GM19240 (cell line): Measurements from ENCODE around the gene WIPI1.
"Not testable (repeated sequence)": the region's sequence is repeated elsewhere in the genome, so short reads cannot be mapped to it uniquely, and the experiment has no call there.

Source experiments
- DNase-seq: peaks from one replicate; pipeline ENCODE4 v3.0.0; 2011; ENCODE audit warnings: low spot score; ENCODE audit not compliant: insufficient read length

The WIPI1 gene

GRCh38 chr17:68418876-68419275, 38.4 kb downstream of the WIPI1 start:
- DNase-seq, result no peak

GRCh38 chr17:68417317-68417716, 40.0 kb downstream of the WIPI1 start:
- no peak for DNase-seq

GRCh38 chr17:68414901-68415300, 42.4 kb downstream of the WIPI1 start:
- not testable (repeated sequence) for DNase-seq

GRCh38 chr17:68413597-68414560, 43.4 kb downstream of the WIPI1 start:
- DNase-seq, result not testable (repeated sequence)

GRCh38 chr17:68407656-68408055, 49.6 kb downstream of the WIPI1 start:
- not testable (repeated sequence) for DNase-seq

- not testable (repeated sequence) for DNase-seq
Observed at GRCh38 chr17:68403837-68404236, 53.5 kb downstream of the WIPI1 start.

- no peak for DNase-seq
Observed at GRCh38 chr17:68403122-68403521, 54.2 kb downstream of the WIPI1 start.

GRCh38 chr17:68401288-68401687, 56.0 kb downstream of the WIPI1 start:
- no peak for DNase-seq

- DNase-seq, result no peak
Observed at GRCh38 chr17:68400404-68400735, 56.9 kb downstream of the WIPI1 start.

- DNase-seq, result no peak
Observed at GRCh38 chr17:68399638-68400403, 57.5 kb downstream of the WIPI1 start.

- DNase-seq, result peak; percentile 85
Observed at GRCh38 chr17:68398691-68399637, 58.3 kb downstream of the WIPI1 start.

GRCh38 chr17:68397108-68397536, 60.2 kb downstream of the WIPI1 start:
- no peak for DNase-seq

GRCh38 chr17:68396226-68397107, 60.8 kb downstream of the WIPI1 start:
- DNase-seq, result no peak

- DNase-seq, result no peak
Observed at GRCh38 chr17:68394608-68395331, 62.5 kb downstream of the WIPI1 start.

- DNase-seq, result no peak
Observed at GRCh38 chr17:68391561-68392268, 65.6 kb downstream of the WIPI1 start.

GRCh38 chr17:68390888-68391545, 66.3 kb downstream of the WIPI1 start:
- no peak for DNase-seq

- DNase-seq, result no peak
Observed at GRCh38 chr17:68389041-68389440, 68.3 kb downstream of the WIPI1 start.

GRCh38 chr17:68387435-68388218, 69.7 kb downstream of the WIPI1 start:
- DNase-seq, result no peak
